ENCODE measurements around the gene FAM9A. TPM values are rescaled to one million over a fixed set of nuclear protein-coding genes. Genes with fewer than 3 reads are reported as not detected.

Gene FAM9A
- not detected in 2 replicates for total RNA-seq (2014; rRNA removed; shearing (Covaris generic))
- polyA plus RNA-seq (2015; cell fraction: cytosol; rRNA removed) = not detected in 2 replicates
- polyA plus RNA-seq (2015; cell fraction: nucleus; rRNA removed) = not detected in 2 replicates

DNA sequence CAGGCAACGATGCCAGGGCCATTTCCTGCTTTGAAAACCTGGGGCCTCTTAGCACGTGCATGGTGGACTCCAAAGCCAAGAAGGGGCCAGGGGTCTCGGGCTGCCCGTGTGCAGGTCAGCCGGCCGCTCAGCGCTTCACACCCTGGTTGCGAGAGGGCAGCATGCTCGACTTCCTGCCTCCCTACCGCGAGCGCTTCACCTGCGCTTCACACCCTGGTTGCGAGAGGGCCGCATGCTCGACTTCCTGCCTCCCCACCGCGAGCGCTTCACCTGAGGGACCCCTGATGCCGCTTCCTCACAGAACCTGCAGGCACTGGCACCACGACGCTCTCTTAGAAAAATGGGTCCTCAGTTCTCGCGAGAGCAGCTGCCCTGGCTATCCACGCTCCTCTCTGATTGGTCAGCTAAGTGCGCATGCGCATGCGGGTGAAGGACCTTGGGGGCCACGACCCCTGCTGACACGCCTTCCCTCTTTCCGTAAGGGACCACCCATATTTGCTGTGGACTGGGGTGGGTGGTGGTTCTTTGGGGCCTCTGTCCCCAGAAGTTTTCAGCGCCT is at the start of gene FAM9A:
FAM9A (minus strand) TSS at position 343 of the 559 bp plus-strand sequence. CDS start 1,212 bp downstream, outside the sequence.
- DNase-seq (ENCODE audit: low read depth) = no peak

- no peak for DNase-seq (ENCODE audit: low read depth)
Measured at GRCh38 chrX:8850478-8850877, 49.3 kb upstream of the FAM9A start.

- no peak for DNase-seq (ENCODE audit: low read depth)
Measured at GRCh38 chrX:8849945-8850344, 48.8 kb upstream of the FAM9A start.

GRCh38 chrX:8849458-8849857 is 48.3 kb upstream of the FAM9A start:
- no peak for DNase-seq (ENCODE audit: low read depth)

GRCh38 chrX:8848911-8849310 is 47.7 kb upstream of the FAM9A start:
- peak; percentile 55 for DNase-seq (ENCODE audit: low read depth)

- DNase-seq (ENCODE audit: low read depth) = no peak
Measured at GRCh38 chrX:8848441-8848840, 47.3 kb upstream of the FAM9A start.

GRCh38 chrX:8847360-8847759 is 46.2 kb upstream of the FAM9A start:
- no peak for DNase-seq (ENCODE audit: low read depth)

DNA sequence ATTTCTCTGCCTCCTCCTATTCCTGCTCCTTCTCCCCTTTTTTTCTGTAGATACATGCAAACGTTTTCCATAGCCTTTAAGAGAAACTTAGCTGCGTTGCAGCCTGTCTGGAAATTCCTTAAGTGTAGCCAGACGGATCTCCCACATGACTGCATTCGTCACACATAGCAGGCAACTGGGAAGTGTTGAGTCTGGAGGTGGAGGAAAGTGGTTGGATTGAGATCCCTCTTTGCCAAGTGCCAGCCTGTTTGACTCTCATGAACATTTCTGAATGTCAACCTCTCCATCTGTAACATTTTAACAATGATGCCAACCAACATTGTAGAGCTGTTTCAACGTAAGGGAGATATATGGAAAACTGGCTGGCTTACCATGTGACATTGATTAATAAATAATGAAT is 45.1 kb upstream of the FAM9A start:
- no peak for DNase-seq (ENCODE audit: low read depth)

GRCh38 chrX:8845469-8845868 is 44.3 kb upstream of the FAM9A start:
- no peak for DNase-seq (ENCODE audit: low read depth)

DNA sequence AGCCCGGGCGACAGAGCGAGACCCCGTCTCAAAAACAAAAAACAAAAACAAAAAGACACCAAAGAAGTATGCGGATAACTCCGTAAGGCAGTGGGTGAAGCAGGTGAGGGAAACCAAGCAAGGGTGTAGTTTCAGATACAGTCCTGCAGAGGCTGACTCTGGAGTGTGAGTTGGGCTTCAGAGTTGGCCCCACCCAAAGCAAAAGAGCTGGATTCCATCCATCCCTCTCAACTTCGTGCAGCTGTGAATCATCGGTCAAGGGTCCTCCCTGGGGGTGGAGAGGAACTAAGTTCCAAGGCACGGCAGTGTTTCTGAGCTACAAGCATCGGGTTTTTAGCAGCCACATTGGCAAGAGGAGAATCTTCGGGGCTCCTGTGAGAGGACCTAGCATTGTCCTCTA is 43.9 kb upstream of the FAM9A start:
- peak; percentile 36 for DNase-seq (ENCODE audit: low read depth)

DNA sequence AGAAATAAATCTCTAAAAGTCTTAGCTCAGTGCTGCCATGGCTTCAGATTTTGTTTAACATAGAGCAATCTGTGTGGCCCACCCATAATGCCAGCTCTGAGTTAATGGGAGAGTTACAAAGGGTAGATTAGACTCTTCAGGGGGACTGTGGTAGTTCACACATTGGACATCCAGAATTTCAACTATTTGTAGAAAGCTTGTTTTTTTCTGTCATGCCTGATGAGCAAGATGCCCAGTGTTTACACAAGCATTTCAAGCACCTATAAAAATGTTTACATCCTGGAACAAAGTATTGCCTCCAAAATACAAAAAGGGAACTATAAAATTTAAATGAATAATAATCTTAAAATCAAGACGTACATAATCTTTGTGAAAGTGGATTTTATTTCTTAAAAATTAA is 43.0 kb upstream of the FAM9A start:
- DNase-seq (ENCODE audit: low read depth) = no peak

DNA sequence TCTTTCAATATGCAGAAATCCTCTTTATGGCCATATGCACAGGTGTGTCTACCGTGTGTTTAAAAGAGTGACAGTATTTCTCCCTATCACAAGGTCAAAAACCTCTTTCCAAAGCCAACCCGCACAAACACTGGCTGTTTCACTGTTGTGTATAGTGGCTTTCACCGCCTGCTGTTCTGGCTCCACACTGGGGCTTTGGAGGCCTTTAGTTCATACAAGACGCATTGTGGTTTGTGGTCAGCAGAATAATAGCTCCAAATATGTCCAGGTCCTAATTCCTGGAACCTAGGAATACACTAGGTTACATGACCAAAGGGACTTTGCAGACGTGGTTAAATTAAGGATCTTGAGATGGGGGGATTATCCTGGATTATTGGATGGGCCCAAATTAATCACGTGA is 40.7 kb upstream of the FAM9A start:
- DNase-seq (ENCODE audit: low read depth) = peak; percentile 32

DNA sequence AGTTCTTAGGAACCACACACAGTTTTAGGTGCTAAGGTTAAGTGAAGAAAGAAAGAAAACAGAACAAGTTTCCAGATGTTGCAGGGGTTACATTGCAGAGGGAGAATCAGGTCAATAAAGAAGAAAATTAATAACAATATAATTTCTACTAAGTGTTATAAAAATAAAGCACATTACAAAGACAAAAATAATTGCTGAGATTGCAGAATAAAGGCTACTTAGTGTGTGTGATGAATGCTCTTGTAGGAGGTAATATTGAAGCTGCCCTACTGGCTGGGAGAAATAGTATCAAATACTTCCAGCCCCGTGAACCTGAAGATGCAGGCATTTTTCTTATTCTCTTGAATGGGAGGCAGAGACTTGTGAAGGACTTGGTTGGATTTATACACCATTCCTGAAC is 33.2 kb upstream of the FAM9A start:
- no peak for DNase-seq (ENCODE audit: low read depth)

DNA sequence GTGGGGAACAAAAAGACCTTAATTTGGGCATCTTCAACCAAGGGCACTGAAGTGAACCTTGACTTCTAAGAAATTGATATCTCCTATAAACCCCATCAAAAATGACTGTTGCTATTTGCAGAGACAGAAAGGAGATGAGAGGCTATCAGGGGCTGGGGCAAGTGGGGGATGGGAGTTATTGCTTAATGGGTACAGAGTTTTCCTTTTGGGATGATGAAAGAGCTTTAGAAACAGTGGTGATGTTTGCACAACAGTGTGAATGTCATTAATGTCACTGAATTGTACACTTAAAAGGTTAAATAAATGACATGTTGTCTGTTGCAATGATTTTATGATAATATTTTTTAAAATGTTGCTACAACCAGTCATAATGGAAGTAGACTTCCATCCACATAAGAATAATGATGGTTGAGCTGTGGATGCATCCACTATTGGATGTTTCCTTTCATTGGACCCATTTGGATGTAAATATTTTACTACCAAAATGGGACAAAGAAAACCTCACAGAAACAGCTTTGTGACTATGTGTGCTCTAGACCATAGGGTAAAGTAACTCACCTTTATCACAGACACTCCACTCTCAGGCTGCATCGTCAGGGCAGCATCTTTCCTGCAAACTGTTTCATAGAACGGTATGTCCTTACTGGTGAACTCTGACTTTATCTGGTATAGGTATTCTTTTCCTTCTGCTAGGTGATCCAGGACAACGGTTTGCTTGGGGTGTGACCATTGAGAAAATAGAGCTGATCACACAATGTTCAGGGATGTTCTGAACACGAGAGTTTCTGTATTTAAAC is 31.6 kb upstream of the FAM9A start:
- DNase-seq (ENCODE audit: low read depth) = no peak

- DNase-seq (ENCODE audit: low read depth) = no peak
Measured at GRCh38 chrX:8823698-8824097, 22.5 kb upstream of the FAM9A start.

DNA sequence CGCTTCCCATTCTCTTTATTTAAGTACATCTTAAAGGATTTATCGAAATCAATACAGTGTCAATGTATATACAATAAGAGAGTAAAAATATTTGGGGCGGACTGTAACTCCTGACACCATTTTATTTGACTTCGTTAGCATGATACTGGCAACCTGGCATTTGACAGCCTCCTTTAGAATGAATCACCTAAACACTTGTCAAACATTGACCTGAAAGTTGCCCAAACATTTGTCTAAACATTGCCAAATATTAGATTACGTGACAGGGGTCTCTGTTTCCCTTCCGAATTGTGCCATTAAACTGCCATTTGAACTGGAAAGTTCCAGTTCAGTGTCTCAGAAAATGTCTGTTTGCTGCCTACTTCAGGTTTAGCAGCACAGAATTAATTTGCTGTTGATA is 20.8 kb upstream of the FAM9A start:
- no peak for DNase-seq (ENCODE audit: low read depth)

GRCh38 chrX:8820910-8821527 is 19.8 kb upstream of the FAM9A start:
- no peak for DNase-seq (ENCODE audit: low read depth)

- DNase-seq (ENCODE audit: low read depth) = peak; percentile 52
Measured at GRCh38 chrX:8815460-8816065, 14.4 kb upstream of the FAM9A start.

DNA sequence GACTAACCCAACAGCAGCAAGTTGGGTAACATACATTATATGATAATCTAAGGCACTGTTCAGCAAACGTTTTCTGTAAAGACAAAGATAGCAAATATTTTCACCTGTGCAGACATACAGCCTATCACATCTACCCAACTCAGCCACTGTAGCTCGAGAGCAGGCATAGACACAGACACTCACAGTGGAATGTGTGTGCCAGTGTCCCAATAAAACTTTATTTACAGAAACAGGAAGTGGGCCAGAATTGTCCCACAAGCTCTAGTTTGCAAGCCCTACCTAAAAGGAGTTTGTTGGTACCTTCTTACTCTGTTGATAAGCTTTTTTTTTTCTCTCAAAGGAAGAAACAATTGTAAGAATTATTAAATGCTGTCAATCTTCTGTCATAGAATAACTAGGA is 11.9 kb upstream of the FAM9A start:
- no peak for DNase-seq (ENCODE audit: low read depth)

DNA sequence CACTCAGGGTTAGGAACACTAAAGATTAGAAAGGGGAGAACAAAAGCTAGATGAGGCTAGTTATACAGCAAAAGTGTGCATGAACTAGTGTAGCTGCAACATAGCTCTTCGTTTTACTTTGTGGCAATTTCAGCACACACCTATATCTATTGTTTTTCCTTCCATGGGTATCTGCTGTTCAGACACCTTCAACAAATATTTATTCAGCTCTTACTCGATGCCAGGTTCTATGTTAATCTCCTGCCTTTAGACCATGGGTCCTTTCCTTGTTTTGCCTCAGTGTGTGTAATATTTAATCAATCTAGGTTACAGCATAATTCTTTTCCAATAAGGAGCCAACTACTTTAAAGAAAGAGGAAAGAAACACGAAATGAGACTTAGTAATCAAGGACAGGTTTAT is 10.4 kb upstream of the FAM9A start:
- no peak for DNase-seq (ENCODE audit: low read depth)

DNA sequence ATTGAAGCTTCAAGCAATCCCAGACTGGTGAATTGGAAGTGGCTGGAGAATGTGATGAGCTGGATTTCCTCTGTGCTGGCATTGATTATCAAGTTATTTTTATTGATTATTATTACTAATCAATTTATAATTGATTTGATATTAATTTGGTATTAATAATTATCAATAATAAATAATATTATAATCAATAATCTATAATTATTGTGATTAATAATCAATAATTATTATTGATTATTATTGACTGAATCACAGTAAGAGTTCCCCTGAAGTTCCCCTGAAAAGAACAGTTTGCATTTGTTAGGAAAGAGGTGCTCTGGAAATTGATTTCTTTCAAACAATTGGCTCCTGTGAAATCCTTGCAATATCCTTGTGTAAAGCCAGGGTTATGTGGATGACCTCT is 7.5 kb upstream of the FAM9A start:
- no peak for DNase-seq (ENCODE audit: low read depth)

GRCh38 chrX:8805974-8806373 is 4.8 kb upstream of the FAM9A start:
- no peak for DNase-seq (ENCODE audit: low read depth)
